Raji (cell line): ENCODE measurements around the gene CNN3.

Source experiments
- POLR2A ChIP-seq: IDR thresholded peaks from 2 replicates; pipeline ENCODE4 v1.6.1; 2011; ENCODE audit warnings: low read depth, low read length, control low read depth; ENCODE audit not compliant: insufficient read depth

CNN3 gene

GRCh38 chr1:94887603-94888171 is 39.2 kb downstream of the CNN3 start:
- no peak for TF ChIP-seq POLR2A

- TF ChIP-seq POLR2A, result no peak
Measured at GRCh38 chr1:94887106-94887505, 39.8 kb downstream of the CNN3 start.

- TF ChIP-seq POLR2A, result no peak
Measured at GRCh38 chr1:94886361-94886760, 40.5 kb downstream of the CNN3 start.

- TF ChIP-seq POLR2A, result no peak
Measured at GRCh38 chr1:94884507-94884906, 42.4 kb downstream of the CNN3 start.

- no peak for TF ChIP-seq POLR2A
Measured at GRCh38 chr1:94884106-94884505, 42.8 kb downstream of the CNN3 start.

- TF ChIP-seq POLR2A, result no peak
Measured at GRCh38 chr1:94883691-94884090, 43.2 kb downstream of the CNN3 start.

GRCh38 chr1:94878329-94878728 is 48.6 kb downstream of the CNN3 start:
- no peak for TF ChIP-seq POLR2A

GRCh38 chr1:94876362-94876761 is 50.5 kb downstream of the CNN3 start:
- no peak for TF ChIP-seq POLR2A

GRCh38 chr1:94875794-94876193 is 51.1 kb downstream of the CNN3 start:
- TF ChIP-seq POLR2A, result no peak

GRCh38 chr1:94874423-94874822 is 52.5 kb downstream of the CNN3 start:
- no peak for TF ChIP-seq POLR2A

GRCh38 chr1:94873520-94874351 is 53.2 kb downstream of the CNN3 start:
- no peak for TF ChIP-seq POLR2A

- no peak for TF ChIP-seq POLR2A
Measured at GRCh38 chr1:94872771-94873495, 54.0 kb downstream of the CNN3 start.

GRCh38 chr1:94871031-94871430 is 55.9 kb downstream of the CNN3 start:
- no peak for TF ChIP-seq POLR2A

- no peak for TF ChIP-seq POLR2A
Measured at GRCh38 chr1:94866164-94866807, 60.6 kb downstream of the CNN3 start.

- no peak for TF ChIP-seq POLR2A
Measured at GRCh38 chr1:94865360-94865759, 61.5 kb downstream of the CNN3 start.
